Cardiac muscle cell (in vitro differentiated cells and primary cell): ENCODE results near the gene FBXO30. TPM values are rescaled to one million over a fixed set of nuclear protein-coding genes. Genes with fewer than 3 reads are reported as not detected.

Source experiments
- DNase-seq, 2 donors: peaks; one replicate each; pipeline versions ENCODE4 v3.0.0 to v3.0.0-alpha.2; 2010 to 2017; ENCODE audit warnings: low read depth in 1 of 2, low spot score in 1 of 2
- H3K27ac ChIP-seq: fragments of 200-600 bp; sonication (generic); 2 replicates; pipeline ENCODE4 v1.5.1; 2016
- H3K27me3 ChIP-seq: fragments of 200-600 bp; sonication (generic); 2 replicates; pipeline ENCODE4 v1.6.0; 2016; ENCODE audit warnings: control low read depth
- H3K36me3 ChIP-seq: fragments of 200-600 bp; sonication (generic); 2 replicates; pipeline ENCODE4 v1.5.1; 2016; ENCODE audit warnings: control low read depth
- H3K4me1 ChIP-seq: fragments of 200-600 bp; sonication (generic); 2 replicates; pipeline ENCODE4 v1.8.1; 2017; ENCODE audit warnings: low read depth, mild to moderate bottlenecking, mixed run types
- H3K4me3 ChIP-seq: fragments of 200-600 bp; sonication (generic); 2 replicates; pipeline ENCODE4 v1.5.1; 2016; ENCODE audit warnings: mild to moderate bottlenecking
- H3K9me3 ChIP-seq: fragments of 200-600 bp; sonication (generic); 2 replicates; pipeline ENCODE4 v1.5.1; 2017; ENCODE audit warnings: low read depth, mild to moderate bottlenecking, control low read depth
- CTCF ChIP-seq: IDR thresholded peaks from 2 replicates; pipeline ENCODE4 v1.5.1; 2012; ENCODE audit warnings: low read depth, mild to moderate bottlenecking, low read length
- polyA plus RNA-seq: library from polyadenylated mRNA; unstranded; fragments of >200 nt; fragmentation: Nextera tagmentation; extraction: Ambion mirVana; gene quantifications from 2 replicates; pipeline ENCODE4 v1.2.1, GENCODE V29; 2016
- total RNA-seq: library from RNA; depleted of rRNA; stranded (reverse); fragments of >200 nt; gene quantifications from 2 replicates; pipeline ENCODE4 v1.2.3, GENCODE V29; 2016

Gene FBXO30
- total and polyA plus RNA-seq, 2 experiments from 2014 or later = 6.1 to 9.0 TPM

- no peak for TF ChIP-seq CTCF
- Histone ChIP-seq H3K27ac (peak overlapping the region; percentile 96), H3K9me3 (no peaks in the 10 kb centered on the region), H3K4me1 (peaks cover 14% of the 10 kb centered on the region), H3K36me3 (no peaks in the 10 kb centered on the region), H3K4me3 (no peak overlapping the region), H3K27me3 (no peaks in the 10 kb centered on the region)
- DNase-seq = no peak
Measured at GRCh38 chr6:145816392-145816791, 1.8 kb upstream of the FBXO30 start.

- TF ChIP-seq CTCF = no peak
- peak in 1 of 2 donors; percentile 42 for DNase-seq
- Histone ChIP-seq H3K4me1 (peaks cover 22% of the 10 kb centered on the region), H3K9me3 (no peaks in the 10 kb centered on the region), H3K4me3 (peak overlapping the region; percentile 67), H3K36me3 (no peaks in the 10 kb centered on the region), H3K27me3 (no peaks in the 10 kb centered on the region), H3K27ac (peak overlapping the region; percentile 96)
Measured at GRCh38 chr6:145815309-145816274, 997 bp upstream of the FBXO30 start.

GRCh38 chr6:145814035-145814500 is 527 bp downstream of the FBXO30 start:
- peak in 1 of 2 donors; percentile 60 for DNase-seq
- Histone ChIP-seq H3K4me1 (peaks cover 29% of the 10 kb centered on the region), H3K4me3 (peak overlapping the region; percentile 67), H3K27ac (peak overlapping the region; percentile 96), H3K9me3 (no peaks in the 10 kb centered on the region), H3K27me3 (no peaks in the 10 kb centered on the region), H3K36me3 (no peaks in the 10 kb centered on the region)
- no peak for TF ChIP-seq CTCF

GRCh38 chr6:145813285-145814034 is 1.1 kb downstream of the FBXO30 start:
- peaks cover 33% of the 10 kb centered on the region for H3K4me1 ChIP-seq

More at GRCh38 chr6:145813285-145814034, 1.1 kb downstream of the FBXO30 start:
- TF ChIP-seq CTCF = no peak
- Histone ChIP-seq H3K27me3 (no peaks in the 10 kb centered on the region), H3K4me3 (peak overlapping the region; percentile 67), H3K27ac (peak overlapping the region; percentile 96), H3K36me3 (no peaks in the 10 kb centered on the region), H3K9me3 (no peaks in the 10 kb centered on the region)
- peak; percentile 31 to 69 for DNase-seq
